NOMO-1 treated with dmso at 0.1 percent for 144 hours (cell line): ENCODE data around the gene IFITM2.
"Not testable (repeated sequence)": the region's sequence is repeated elsewhere in the genome, so short reads cannot be mapped to it uniquely, and the experiment has no call there.

Source experiments
- DNase-seq: peaks from one replicate; lab custom pipeline; 2025; ENCODE audit not compliant: unreplicated experiment; lab: John Stamatoyannopoulos, UW

Gene IFITM2

DNA sequence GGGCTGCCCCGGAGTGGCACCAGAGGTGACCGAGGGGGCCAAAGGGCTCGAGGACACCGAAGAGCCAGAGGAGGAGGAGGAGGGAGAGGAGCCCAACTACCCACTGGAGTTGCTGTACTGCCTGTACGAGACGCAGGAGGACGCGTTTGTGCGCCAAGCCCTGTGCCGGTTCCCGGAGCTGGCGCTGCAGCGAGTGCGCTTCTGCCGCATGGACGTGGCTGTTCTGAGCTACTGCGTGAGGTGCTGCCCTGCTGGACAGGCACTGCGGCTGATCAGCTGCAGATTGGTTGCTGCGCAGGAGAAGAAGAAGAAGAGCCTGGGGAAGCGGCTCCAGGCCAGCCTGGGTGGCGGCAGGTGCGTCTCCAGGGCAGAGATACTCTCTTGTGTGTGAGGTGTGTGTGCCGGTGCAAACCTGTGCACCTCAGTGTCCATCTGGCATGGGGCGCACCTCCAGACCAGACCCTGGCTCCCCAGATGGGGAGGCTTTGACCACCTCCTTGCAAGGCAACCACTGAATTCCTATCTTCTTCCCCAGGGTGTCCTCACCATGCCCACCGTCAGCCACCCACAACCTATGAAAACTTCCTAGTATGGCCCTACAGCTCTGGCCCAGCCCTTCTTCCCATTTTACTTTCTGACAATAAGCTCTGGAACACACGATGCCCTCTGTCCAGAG, 26.0 kb upstream of the IFITM2 start:
- DNase-seq, result no peak

DNA sequence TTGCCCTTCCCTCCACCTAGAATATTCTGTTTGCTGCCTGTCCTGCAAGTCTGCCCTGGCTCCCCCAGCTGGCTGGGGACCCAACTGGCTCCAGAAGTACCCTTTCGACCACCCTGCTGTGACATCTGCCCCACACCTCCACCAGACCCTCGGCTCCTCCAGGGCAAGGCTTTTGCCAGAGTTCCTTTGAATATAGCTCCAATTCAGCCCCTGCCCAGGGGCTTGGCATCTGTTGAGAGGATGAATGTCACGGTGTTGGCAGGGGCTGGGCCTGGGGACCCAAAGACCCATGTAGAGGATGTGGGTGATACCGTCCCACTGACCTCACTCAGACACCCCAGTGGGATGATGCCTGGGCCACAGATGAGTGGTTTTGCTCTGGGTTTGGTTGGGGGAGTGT, 25.4 kb upstream of the IFITM2 start:
- no peak for DNase-seq

DNA sequence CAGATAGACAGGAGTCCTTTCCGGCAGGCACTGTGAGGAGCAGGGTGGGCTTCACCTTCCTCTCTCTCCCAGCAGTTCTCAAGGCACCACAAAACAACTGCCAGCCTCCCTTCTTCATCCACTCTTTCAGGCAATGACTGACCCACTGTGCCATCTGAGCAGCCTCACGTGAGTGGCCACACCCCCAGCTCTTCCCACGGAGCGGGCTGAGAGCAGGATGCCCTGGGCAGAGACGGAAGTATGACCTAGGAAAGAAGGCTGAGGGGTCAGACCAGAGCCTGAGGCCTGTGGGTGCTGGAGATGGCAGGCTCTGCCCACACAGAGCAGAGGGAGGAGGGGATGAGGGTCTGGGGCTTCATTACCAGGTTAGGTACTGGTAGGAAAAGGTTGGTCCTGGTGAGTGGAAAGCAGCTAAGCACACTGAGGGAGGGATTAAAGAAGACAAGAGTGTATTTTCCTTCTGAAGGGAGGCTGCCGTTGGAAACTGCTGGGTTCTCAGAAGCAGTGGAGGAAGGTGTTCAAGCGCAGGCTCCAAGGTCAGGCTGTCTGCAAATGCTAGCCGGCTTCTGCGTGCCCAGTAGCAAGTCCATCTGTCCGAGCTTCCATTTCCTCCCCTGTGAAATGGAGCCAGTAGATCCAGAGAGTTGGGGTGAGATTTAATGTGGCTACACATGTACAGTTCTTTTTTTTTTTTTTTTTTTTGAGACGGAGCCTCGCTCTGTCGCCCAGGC, 24.8 kb upstream of the IFITM2 start:
- DNase-seq, result no peak

DNA sequence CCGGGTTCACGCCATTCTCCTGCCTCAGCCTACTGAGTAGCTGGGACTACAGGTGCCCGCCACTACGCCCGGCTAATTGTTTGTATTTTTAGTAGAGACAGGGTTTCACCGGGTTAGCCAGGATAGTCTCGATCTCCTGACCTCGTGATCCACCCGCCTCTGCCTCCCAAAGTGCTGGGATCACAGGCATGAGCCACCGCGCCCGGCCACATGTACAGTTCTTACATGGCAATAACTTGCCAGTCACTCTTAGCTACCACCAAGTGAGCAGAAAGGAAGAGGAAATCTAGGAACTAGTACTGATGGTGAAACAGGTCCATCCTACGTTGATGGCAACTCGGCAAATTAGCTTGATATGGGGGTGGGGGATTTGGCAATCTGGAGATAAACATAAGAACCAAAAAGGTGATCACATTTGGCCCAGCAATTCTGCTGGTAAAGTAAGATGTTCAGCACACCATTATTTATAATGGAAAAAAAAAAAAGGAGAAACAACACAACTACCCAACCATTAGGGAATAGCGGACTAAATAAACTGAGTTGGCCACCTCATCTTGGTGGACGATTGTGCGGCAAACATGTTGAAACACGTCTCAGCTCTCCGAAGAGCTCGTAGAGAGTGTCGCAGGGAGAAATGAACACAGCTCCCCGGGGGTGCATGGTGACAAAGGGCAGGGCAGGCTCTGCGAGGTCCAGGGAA, 24.1 kb upstream of the IFITM2 start:
- DNase-seq, result peak; percentile 28

DNA sequence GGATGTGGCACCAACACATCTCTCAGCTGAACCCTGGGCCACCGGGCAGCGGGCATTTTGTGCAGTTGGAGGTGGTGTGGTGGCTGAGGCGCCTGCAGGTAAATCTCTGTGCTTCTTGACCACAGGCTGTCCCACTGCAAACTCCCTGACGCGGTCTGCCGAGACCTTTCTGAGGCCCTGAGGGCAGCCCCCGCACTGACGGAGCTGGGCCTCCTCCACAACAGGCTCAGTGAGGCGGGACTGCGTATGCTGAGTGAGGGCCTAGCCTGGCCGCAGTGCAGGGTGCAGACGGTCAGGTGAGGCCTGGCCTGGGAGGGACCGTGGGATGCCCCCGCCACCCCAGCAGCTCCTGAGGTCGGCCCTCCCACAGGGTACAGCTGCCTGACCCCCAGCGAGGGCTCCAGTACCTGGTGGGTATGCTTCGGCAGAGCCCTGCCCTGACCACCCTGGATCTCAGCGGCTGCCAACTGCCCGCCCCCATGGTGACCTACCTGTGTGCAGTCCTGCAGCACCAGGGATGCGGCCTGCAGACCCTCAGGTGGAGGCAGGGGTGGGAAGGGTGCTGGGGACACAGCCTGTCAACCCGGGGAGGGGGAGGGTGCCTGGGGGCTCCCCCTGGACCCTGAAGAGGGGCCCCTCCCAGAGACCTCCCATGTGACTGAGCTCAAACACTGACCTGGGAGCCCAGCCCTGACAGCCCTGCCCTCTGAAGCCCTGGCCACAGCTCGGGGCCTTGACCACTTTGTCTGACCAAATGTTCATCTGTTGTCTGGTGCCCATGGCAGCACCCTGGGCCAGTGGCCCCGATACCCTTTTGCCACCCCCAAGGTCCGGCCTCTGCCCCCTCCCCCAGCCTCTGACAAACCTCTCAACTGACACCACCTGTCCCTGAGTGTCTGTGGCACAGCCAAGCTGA, 23.3 kb upstream of the IFITM2 start:
- DNase-seq, result no peak

DNA sequence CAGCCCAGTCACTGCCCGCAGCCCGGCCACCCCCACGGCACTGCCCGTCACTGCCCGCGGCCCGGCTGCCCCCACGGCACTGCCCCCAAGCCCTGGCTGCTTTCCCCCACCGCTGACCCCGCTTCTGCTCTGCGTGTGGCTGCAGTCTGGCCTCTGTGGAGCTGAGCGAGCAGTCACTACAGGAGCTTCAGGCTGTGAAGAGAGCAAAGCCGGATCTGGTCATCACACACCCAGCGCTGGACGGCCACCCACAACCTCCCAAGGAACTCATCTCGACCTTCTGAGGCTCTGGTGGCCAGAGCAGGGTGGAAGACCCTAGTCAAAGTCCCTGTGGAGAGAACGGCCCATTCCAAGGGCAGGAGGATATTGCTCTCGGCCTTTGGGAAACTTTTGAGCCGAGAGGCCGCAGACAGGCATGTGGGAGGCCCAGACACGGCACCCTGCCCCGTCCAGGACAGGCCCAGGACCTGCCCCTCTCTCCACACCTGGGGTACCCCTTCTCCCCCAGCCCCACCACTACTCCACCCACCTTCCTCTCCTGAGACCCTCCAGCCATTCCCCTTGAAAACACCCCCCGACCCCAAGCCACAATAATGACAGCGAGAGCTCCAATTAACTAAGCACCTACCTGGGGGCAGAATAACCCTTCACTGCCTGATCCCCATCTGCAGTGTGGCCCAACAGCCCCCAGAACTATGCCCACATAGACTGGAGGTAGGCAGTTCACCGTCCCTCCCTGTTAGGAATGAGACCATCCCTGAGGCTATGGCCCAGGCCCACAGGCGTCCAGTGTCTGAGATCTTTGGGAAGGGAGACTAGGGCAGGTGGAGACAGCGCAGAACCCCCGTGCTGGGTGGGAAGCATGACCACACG, 22.4 kb upstream of the IFITM2 start:
- DNase-seq, result no peak

DNA sequence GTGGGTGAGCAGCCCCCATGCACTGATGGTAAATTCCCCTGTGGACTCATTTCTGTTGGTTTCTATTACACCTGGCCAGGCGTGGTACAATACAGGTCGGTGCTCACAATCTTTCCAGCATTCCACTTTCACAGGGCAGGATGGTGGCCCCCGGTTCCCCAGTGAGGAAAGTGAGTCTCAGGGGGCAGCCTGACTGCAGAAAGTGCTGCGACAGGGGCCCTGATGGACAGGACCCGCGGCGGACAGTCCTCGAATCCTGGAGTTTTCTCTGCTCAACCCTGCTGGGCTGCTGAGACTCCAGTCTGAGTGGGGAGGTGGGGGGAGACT, 21.8 kb upstream of the IFITM2 start:
- DNase-seq, result no peak

DNA sequence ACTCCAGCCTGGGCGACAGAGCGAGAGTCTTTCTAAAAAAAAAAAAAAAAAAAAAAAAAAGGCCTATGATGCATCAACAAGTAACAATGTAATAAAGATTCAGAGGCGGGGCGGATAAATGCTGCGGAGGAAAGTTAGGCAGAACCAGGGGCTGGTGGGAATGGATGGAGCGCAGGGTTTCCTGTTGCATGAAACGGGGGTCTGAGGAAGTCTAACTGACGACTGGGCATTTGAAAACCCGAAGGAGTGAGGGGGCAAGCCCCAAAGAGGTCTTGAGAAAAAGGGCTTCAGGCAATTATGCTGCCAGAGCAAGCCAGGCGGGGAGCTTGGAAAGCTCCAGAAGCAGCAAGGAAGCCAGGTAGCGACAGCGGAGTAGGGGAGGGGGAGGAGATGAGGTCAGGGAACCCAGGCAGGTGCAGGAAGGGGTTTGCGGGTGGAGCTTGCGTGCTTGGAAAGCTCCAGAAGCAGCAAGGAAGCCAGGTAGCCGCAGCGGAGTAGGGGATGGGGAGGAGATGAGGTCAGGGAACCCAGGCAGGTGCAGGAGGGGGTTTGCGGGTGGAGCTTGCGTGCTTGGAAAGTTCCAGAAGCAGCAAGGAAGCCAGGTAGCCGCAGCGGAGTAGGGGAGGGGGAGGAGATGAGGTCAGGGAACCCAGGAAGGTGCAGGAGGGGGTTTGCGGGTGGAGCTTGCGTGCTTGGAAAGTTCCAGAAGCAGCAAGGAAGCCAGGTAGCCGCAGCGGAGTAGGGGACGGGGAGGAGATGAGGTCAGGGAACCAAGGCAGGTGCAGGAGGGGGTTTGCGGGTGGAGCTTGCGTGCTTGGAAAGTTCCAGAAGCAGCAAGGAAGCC, 20.4 kb upstream of the IFITM2 start:
- not testable (repeated sequence) for DNase-seq

DNA sequence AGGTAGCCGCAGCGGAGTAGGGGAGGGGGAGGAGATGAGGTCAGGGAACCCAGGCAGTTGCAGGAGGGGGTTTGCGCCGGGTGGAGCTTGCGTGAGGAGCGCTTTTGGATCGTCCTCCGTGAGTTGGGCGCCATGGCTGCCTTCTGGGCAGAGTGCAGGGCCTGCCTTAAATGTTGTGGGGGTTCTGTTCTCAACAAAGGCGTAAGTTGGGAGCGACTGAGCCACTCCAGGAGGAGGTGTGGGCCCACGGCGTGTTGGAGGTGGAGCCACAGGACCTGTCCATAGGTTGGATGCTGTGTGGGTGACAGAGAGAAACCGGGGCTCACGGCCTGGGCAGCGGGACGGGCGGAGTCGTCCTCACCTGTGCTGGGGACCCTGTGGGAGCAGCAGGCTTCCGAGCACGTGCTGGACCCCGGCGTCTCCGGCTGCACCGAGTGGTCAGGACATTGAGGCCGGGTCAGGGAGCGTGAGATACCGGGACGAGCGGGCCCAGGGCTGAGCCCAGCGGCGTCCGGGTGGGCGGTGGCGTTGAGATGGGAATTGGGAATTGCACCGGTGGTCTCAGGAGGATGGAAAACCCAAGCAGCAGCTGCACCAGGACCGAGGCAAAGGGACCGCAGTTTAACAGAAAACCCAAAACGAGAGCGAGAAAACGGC, 19.7 kb upstream of the IFITM2 start:
- DNase-seq, result no peak

DNA sequence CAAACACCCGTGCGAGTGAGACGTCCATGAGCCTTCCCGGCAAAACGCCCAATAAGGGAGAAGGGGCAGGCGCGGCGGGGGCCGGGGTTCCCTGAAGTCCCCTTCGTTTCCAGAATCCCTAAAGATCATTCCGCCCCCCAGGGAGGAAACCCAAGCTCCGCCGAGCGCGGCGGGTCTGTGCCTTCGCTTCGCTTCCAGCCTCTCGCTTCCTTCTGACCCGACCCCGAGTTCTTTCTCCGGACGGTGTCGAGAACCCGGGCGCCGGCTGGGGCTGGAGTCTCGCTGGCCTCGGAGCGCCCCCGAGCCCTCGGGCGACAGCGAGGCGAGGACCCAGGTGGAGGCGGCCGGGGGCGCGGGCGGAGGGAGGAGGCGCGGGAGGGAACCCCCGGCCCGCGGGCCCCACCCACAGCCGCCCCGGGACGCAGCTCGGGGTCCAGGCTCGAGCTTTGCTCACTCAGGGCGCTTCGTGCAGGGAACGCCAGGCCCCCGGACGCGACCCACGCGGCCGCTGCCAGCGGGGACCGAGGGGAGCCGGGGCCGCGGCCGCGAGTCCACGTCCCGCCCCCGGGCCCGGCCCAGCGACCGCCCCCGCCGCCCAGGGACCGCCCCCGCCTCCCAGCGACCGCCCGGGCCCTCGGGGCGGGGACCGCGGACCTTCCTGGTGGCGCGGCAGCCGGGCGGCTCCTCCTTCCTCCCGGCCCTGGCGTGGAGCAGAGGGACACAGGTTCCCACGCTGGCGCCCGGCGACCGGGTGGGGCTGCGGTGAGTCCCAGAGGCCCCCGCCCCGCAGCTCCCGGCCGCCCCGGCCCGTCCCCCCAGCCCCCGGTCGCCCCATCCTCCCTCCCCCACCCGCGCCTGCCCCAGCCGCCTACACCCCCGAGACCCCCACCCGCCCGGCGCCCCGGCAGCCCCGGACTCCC, 18.9 kb upstream of the IFITM2 start, which contains the start of gene PGGHG:
Gene PGGHG (plus strand): TSS at position 649 of the 920 bp plus-strand sequence. CDS start 691 bp downstream, outside the sequence.
- DNase-seq, result no peak

DNA sequence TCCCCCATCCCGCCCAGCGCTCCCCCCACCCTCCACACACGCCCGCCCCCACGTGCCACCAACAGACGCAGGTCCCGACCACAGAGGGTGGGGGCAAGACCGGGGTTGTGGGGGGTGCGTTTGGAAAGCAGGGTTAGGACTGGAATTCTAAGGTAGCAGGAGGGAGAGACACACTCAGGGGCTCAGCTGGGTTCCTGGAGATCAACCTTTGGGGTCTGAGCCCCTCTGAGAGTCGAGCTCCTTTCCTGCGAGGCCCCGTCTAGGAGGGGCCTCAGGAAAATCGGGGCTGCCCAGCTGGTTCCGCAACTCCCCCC, 18.3 kb upstream of the IFITM2 start:
- DNase-seq, result no peak

DNA sequence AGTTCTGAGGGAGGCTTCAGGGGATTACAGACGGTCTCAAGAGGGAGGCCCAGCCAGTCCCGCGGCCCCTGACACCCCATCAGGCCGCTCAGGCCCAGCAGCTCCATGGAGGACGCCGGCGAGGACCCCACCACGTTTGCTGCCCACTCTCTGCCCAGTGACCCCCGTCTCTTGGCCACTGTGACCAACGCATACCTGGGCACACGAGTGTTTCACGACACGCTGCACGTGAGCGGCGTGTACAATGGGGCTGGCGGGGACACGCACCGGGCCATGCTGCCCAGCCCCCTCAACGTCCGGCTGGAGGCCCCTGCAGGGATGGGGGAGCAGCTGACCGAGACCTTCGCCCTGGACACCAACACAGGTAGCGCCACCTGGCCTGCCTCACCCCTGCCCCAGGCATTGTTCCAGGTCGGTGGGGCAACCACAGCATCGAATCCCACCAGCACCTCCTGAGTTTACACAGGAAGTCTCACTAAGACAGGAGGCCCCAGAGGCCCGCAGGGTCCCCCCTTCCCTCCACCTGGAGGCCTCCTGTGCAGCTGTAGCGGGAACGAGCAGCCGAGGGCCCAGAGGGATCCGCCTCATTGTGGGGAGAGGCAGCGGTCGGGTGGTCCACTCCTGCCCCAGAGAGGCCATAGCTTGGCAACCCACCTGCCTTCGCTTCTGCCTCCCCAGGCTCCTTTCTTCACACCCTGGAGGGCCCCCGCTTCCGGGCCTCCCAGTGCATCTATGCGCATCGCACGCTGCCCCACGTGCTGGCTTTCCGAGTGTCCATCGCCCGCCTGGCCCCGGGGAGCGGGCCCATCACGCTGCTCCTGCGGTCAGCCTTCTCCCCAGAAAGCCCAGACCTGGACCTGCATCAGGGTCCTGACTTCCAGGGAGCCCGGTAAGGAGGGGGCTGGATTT, 17.6 kb upstream of the IFITM2 start:
- DNase-seq, result no peak

DNA sequence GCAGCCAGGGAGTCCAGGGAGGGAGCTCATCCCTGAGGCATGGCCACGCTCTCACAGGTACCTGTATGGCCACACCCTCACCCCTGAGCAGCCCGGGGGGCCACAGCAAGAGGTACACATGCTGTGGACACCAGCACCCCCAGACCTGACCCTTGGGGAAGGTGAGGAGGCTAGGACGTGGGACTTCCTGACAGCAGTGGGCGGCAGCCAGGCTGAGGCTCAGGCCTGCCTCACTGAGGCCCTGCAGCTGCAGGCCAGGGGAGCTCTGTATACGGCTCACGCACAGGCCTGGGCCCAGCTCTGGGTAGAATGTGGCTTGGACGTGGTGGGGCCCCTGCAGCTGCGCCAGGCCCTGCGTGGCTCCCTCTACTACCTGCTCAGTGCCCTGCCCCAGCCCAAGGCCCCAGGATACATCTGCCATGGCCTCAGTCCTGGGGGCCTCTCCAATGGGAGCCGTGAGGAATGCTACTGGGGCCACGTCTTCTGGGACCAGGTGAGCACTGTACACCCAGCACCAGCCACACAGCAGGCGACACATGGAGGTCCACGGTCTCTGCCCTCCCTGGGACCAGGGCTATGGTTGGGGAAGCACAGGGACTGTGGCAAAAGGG, 16.9 kb upstream of the IFITM2 start:
- no peak for DNase-seq

DNA sequence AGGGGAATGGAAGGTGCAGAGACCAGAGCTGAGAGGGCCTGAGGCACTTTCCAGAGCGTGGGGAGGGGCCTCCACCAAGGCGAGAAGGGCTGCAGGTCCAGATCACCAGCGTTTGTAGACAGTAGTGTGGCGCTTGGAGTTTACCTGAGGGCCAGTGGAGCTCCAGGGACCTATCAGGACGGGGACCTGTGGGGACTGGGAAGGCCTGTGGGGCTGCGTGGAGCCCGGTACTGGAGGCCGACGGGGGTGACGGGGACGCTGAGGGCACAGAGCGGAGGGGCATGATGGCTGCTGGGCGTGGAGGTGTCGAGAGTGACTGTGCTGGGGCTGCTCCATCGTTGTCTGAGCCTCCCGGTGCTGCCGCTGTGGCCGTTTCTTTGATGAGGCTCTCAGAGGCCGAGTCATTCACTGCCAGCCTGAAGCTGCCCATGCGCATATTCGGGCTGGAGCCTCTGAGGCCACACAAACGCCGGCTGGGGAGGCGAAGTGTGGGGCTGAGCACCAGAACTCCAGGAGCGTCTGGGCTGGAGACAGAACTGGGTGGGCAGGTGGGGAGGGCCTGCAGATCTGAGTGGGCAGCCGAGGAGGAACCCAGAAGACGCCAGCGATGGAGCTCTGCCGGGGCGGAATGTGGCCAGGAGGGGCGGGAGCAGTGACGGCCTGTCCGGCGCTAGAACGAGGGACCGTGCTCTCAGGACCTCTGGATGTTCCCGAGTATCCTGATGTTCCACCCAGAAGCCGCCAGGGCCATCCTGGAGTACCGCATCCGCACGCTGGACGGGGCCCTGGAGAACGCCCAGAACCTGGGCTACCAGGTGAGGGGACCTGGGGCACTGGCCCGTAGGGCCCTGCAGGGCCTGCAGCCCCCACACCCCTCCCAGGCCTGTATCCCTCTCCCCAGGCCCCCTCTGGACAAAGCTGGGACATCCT, 16.1 kb upstream of the IFITM2 start:
- no peak for DNase-seq
